AG09319 (cell line): ENCODE data around the gene SULT4A1.

Experiments
- DNase-seq: peaks from one replicate; pipeline ENCODE4 v3.0.0-alpha.2; 2010; ENCODE audit warnings: low read depth; ENCODE audit errors: extremely low read depth
- CTCF ChIP-seq: IDR thresholded peaks from 2 replicates; pipeline ENCODE4 v1.5.1; 2011; ENCODE audit warnings: low read depth, mild to moderate bottlenecking, inconsistent platforms, low read length, moderate library complexity

Gene SULT4A1

GRCh38 chr22:43859176-43859575 lies 3.1 kb downstream of the SULT4A1 start:
- TF ChIP-seq CTCF: no peak
- DNase-seq: no peak

GRCh38 chr22:43858156-43858895 lies 4.0 kb downstream of the SULT4A1 start:
- no peak for DNase-seq
- TF ChIP-seq CTCF: no peak

- TF ChIP-seq CTCF: no peak
- no peak for DNase-seq
Measured at GRCh38 chr22:43857367-43857766, 4.9 kb downstream of the SULT4A1 start.

GRCh38 chr22:43855431-43855830 lies 6.9 kb downstream of the SULT4A1 start:
- no peak for TF ChIP-seq CTCF
- DNase-seq: no peak

GRCh38 chr22:43854786-43855271 lies 7.5 kb downstream of the SULT4A1 start:
- no peak for TF ChIP-seq CTCF
- no peak for DNase-seq

- DNase-seq: no peak
- TF ChIP-seq CTCF: no peak
Measured at GRCh38 chr22:43854121-43854785, 8.1 kb downstream of the SULT4A1 start.

GRCh38 chr22:43853328-43853931 lies 8.9 kb downstream of the SULT4A1 start:
- DNase-seq: no peak
- TF ChIP-seq CTCF: no peak
